Central memory CD8-positive, alpha-beta T cell (primary cell): ENCODE results near the gene SUPT3H.
"Not testable (repeated sequence)": the region's sequence is repeated elsewhere in the genome, so short reads cannot be mapped to it uniquely, and the experiment has no call there.

Source experiments
- ATAC-seq: fragments of 150-1000 bp; cut with Tn5 transposase; replicated peaks from 2 replicates; pipeline ENCODE4 v1.10.0; 2022; ENCODE audit warnings: mild to moderate bottlenecking, moderate FRiP score, moderate number of reproducible peaks; ENCODE audit not compliant: poor library complexity, severe bottlenecking; ENCODE audit errors: extremely low read depth
- DNase-seq, 2 donors: peaks; one replicate each; pipeline ENCODE4 v3.0.0; 2021; ENCODE audit warnings: low spot score in 2 of 2
- H3K27ac Mint-ChIP-seq: one replicate; pipeline ENCODE4 v1.8.0; 2022; ENCODE audit warnings: low read depth, mild to moderate bottlenecking, moderate library complexity, mixed read lengths
- H3K27me3 Mint-ChIP-seq: one replicate; pipeline ENCODE4 v1.8.0; 2022; ENCODE audit warnings: mixed read lengths
- H3K36me3 Mint-ChIP-seq: one replicate; pipeline ENCODE4 v1.8.0; 2022; ENCODE audit warnings: mild to moderate bottlenecking, moderate library complexity, mixed read lengths; ENCODE audit not compliant: insufficient read depth
- H3K4me1 Mint-ChIP-seq: one replicate; pipeline ENCODE4 v1.8.0; 2022; ENCODE audit warnings: mixed read lengths
- H3K4me3 Mint-ChIP-seq: one replicate; pipeline ENCODE4 v1.8.0; 2022; ENCODE audit warnings: mild to moderate bottlenecking, moderate library complexity, mixed read lengths
- H3K9me3 Mint-ChIP-seq: one replicate; pipeline ENCODE4 v1.8.0; 2022; ENCODE audit warnings: mixed read lengths

Gene SUPT3H

GRCh38 chr6:44918671-44919296 is 458.9 kb downstream of the SUPT3H start:
- Mint-ChIP-seq H3K4me1 (peaks cover 35% of the 10 kb centered on the region), H3K27ac (no peak overlapping the region), H3K27me3 (no peaks in the 10 kb centered on the region), H3K4me3 (no peak overlapping the region), H3K9me3 (no peaks in the 10 kb centered on the region), H3K36me3 (no peaks in the 10 kb centered on the region)
- DNase-seq = no peak
- no peak for ATAC-seq

GRCh38 chr6:44917430-44917829 is 460.3 kb downstream of the SUPT3H start:
- Mint-ChIP-seq H3K36me3 (no peaks in the 10 kb centered on the region), H3K4me1 (peaks cover 24% of the 10 kb centered on the region), H3K4me3 (no peak overlapping the region), H3K27ac (no peak overlapping the region), H3K9me3 (no peaks in the 10 kb centered on the region), H3K27me3 (no peaks in the 10 kb centered on the region)
- DNase-seq (no peak), ATAC-seq (no peak)

- no peak for DNase-seq
- no peaks in the 10 kb centered on the region for H3K9me3 Mint-ChIP-seq
- no peaks in the 10 kb centered on the region for H3K36me3 Mint-ChIP-seq
- ATAC-seq = no peak
- H3K27me3 Mint-ChIP-seq = no peaks in the 10 kb centered on the region
- H3K27ac Mint-ChIP-seq = no peak overlapping the region
- no peak overlapping the region for H3K4me3 Mint-ChIP-seq
- peaks cover 7% of the 10 kb centered on the region for H3K4me1 Mint-ChIP-seq
These were observed 462.6 kb downstream of the SUPT3H start for GRCh38 chr6:44915111-44915510.

- no peaks in the 10 kb centered on the region for H3K36me3 Mint-ChIP-seq
- DNase-seq = no peak
- ATAC-seq = no peak
These were observed 463.6 kb downstream of the SUPT3H start for GRCh38 chr6:44914141-44914540.

GRCh38 chr6:44906761-44907160 is 471.0 kb downstream of the SUPT3H start:
- no peak overlapping the region for H3K4me3 Mint-ChIP-seq
- no peaks in the 10 kb centered on the region for H3K9me3 Mint-ChIP-seq
- no peaks in the 10 kb centered on the region for H3K27me3 Mint-ChIP-seq
- ATAC-seq (no peak), DNase-seq (no peak)
- peaks cover 26% of the 10 kb centered on the region for H3K4me1 Mint-ChIP-seq
- H3K36me3 Mint-ChIP-seq = peaks cover 1% of the 10 kb centered on the region
- H3K27ac Mint-ChIP-seq = no peak overlapping the region

More at GRCh38 chr6:44914141-44914540, 463.6 kb downstream of the SUPT3H start:
- Mint-ChIP-seq H3K9me3 (no peaks in the 10 kb centered on the region), H3K27me3 (no peaks in the 10 kb centered on the region), H3K4me1 (peaks cover 11% of the 10 kb centered on the region), H3K27ac (no peak overlapping the region), H3K4me3 (no peak overlapping the region)

GRCh38 chr6:44900358-44900757 is 477.4 kb downstream of the SUPT3H start:
- DNase-seq = peak in 1 of 2 donors; percentile 22
- not testable (repeated sequence) for H3K27me3 Mint-ChIP-seq, H3K9me3 Mint-ChIP-seq, H3K4me3 Mint-ChIP-seq, ATAC-seq, H3K36me3 Mint-ChIP-seq
- Mint-ChIP-seq H3K4me1 (peaks cover 39% of the 10 kb centered on the region), H3K27ac (peak overlapping the region; percentile 32)

GRCh38 chr6:44898296-44898930 is 479.3 kb downstream of the SUPT3H start:
- H3K27ac Mint-ChIP-seq = no peak overlapping the region
- no peak for ATAC-seq
- no peak overlapping the region for H3K4me3 Mint-ChIP-seq
- no peaks in the 10 kb centered on the region for H3K36me3 Mint-ChIP-seq
- no peaks in the 10 kb centered on the region for H3K9me3 Mint-ChIP-seq
- no peaks in the 10 kb centered on the region for H3K27me3 Mint-ChIP-seq
- peaks cover 32% of the 10 kb centered on the region for H3K4me1 Mint-ChIP-seq
- no peak for DNase-seq

GRCh38 chr6:44897316-44897715 is 480.4 kb downstream of the SUPT3H start:
- no peaks in the 10 kb centered on the region for H3K27me3 Mint-ChIP-seq
- H3K9me3 Mint-ChIP-seq = no peaks in the 10 kb centered on the region
- peak overlapping the region; percentile 47 for H3K27ac Mint-ChIP-seq
- no peaks in the 10 kb centered on the region for H3K36me3 Mint-ChIP-seq
- DNase-seq = no peak
- ATAC-seq = no peak
- peaks cover 23% of the 10 kb centered on the region for H3K4me1 Mint-ChIP-seq
- H3K4me3 Mint-ChIP-seq = no peak overlapping the region

- H3K27ac Mint-ChIP-seq = no peak overlapping the region
- H3K36me3 Mint-ChIP-seq = no peaks in the 10 kb centered on the region
- no peak overlapping the region for H3K4me3 Mint-ChIP-seq
- peaks cover 18% of the 10 kb centered on the region for H3K4me1 Mint-ChIP-seq
- H3K27me3 Mint-ChIP-seq = no peaks in the 10 kb centered on the region
- ATAC-seq (no peak), DNase-seq (no peak)
- no peaks in the 10 kb centered on the region for H3K9me3 Mint-ChIP-seq
These were observed 481.0 kb downstream of the SUPT3H start for GRCh38 chr6:44896701-44897100.

- Mint-ChIP-seq H3K4me1 (no peaks in the 10 kb centered on the region), H3K36me3 (peaks cover 2% of the 10 kb centered on the region), H3K4me3 (no peak overlapping the region), H3K27ac (no peak overlapping the region), H3K9me3 (no peaks in the 10 kb centered on the region), H3K27me3 (no peaks in the 10 kb centered on the region)
- no peak for DNase-seq
- no peak for ATAC-seq
These were observed 485.2 kb downstream of the SUPT3H start for GRCh38 chr6:44892579-44892978.

GRCh38 chr6:44879071-44879470 is 498.7 kb downstream of the SUPT3H start:
- not testable (repeated sequence) for H3K36me3 Mint-ChIP-seq, H3K27ac Mint-ChIP-seq, H3K4me3 Mint-ChIP-seq, ATAC-seq, H3K27me3 Mint-ChIP-seq, DNase-seq
- Mint-ChIP-seq H3K4me1 (peaks cover 37% of the 10 kb centered on the region), H3K9me3 (peaks cover 17% of the 10 kb centered on the region)

GRCh38 chr6:44876638-44877037 is 501.1 kb downstream of the SUPT3H start:
- H3K27ac Mint-ChIP-seq, H3K4me3 Mint-ChIP-seq, DNase-seq, H3K27me3 Mint-ChIP-seq, ATAC-seq, H3K36me3 Mint-ChIP-seq: not testable (repeated sequence)
- peaks cover 12% of the 10 kb centered on the region for H3K9me3 Mint-ChIP-seq
- peaks cover 14% of the 10 kb centered on the region for H3K4me1 Mint-ChIP-seq

GRCh38 chr6:44869321-44869897 is 508.3 kb downstream of the SUPT3H start:
- no peak overlapping the region for H3K4me3 Mint-ChIP-seq
- ATAC-seq = no peak

More at GRCh38 chr6:44869321-44869897, 508.3 kb downstream of the SUPT3H start:
- no peak for DNase-seq
- H3K36me3 Mint-ChIP-seq = no peaks in the 10 kb centered on the region
- peaks cover 20% of the 10 kb centered on the region for H3K4me1 Mint-ChIP-seq
- H3K27ac Mint-ChIP-seq = no peak overlapping the region
- no peaks in the 10 kb centered on the region for H3K27me3 Mint-ChIP-seq
- H3K9me3 Mint-ChIP-seq = peaks cover 11% of the 10 kb centered on the region
